COLO668 (cell line): ENCODE results near the gene OR13J1.
"Not testable (repeated sequence)": the region's sequence is repeated elsewhere in the genome, so short reads cannot be mapped to it uniquely, and the experiment has no call there.

Source experiments
- DNase-seq: peaks from one replicate; lab custom pipeline; 2025; ENCODE audit not compliant: unreplicated experiment; lab: John Stamatoyannopoulos, UW

The OR13J1 gene

DNA sequence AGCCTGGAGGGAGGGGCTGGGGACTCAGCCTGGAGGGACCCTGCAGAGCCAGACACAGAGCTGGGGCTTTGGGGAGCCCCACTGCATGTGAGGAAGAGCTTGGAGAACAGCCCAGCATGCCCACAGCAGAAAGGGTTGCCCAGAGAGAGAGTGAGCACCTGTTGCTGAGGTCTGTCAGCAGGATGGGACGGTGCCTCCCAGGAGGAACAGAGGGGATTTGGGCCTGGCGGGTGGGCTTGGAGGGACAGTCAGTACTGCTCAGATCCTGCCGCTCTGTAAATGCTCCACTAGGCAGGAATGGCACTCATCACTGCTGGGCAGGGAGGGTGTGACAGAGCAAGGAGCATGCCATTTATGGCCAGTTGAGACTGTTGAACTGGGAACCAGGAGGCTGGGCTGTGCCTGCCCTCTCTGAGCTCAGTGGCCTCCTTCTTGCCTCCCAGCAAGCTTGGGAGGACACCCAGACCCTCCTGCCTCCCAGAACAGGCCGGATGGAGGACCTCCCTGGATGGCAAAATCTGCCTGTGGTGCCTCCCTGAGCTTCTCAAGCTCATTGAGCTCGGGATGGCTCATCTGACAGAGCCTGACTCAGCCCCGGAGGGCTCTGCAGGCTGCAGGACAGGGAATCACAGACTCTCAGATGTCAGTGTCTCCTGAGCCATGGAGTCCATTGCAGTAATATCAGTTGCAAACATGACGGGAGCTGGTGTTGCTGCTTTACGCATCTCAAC lies 35.0 kb upstream of the OR13J1 start:
- no peak for DNase-seq

- no peak for DNase-seq
Observed at GRCh38 chr9:35904338-35904737, 34.1 kb upstream of the OR13J1 start.

- peak; percentile 12 for DNase-seq
Observed at GRCh38 chr9:35903049-35903448, 32.8 kb upstream of the OR13J1 start.

DNA sequence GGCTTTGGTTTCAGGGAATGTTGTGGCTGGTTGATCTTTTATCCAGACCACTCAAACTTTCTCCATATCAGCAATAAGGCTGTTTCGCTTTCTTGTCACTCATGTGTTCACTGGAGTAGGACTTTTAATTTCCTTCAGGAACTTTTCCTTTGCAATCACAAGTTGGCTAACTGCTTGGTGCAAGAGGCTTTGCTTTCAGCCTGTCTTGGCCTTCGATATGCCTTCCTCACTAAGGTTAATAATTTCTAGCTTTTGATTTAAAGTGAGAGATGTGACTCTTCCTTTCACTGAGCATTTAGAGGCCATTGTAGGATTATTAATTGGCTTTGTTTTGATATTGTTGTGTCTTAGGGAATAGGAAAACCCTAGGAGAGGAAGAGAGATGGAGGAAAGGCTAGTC lies 28.8 kb upstream of the OR13J1 start:
- DNase-seq: no peak

DNA sequence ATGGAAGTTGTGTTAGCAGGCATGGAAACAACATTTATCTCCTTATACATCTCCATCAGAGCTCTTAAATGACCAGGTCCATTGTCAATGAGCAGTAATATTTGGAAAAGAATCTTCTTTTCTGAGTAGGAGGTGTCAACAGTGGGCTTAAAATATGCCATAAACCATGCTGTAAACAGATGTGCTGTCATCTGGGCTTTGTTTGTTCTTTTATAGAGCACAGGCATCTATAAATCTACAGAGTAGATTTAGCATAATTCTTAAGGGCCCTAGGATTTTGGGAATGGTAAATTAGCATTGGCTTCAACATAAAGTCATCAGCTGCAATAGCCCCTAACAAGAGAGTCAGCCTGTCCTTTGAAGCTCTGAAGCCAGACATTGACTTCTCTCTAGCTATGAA lies 28.1 kb upstream of the OR13J1 start:
- DNase-seq: no peak

GRCh38 chr9:35897376-35898099 lies 27.3 kb upstream of the OR13J1 start:
- not testable (repeated sequence) for DNase-seq

- no peak for DNase-seq
Observed at GRCh38 chr9:35896570-35896969, 26.4 kb upstream of the OR13J1 start.

DNA sequence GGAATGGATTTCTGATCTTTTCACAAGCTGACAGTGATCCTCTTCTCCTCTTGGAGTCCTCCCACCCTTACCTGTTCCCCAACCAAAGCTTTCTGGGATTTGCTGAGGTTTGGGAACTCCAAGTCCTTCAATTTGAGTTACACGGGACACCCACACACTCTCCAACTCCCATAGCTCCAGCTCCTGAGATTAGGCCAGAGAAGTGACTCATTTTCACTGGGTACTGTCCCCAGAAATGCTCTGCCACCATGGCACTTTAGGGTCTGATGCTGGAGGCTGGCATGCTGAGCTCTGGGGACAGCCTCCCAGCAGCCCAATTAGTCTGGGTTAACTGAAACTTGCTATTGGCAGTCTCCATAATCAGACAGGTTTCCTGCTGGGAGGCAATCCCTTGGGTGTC lies 21.9 kb upstream of the OR13J1 start:
- DNase-seq: no peak

- DNase-seq: no peak
Observed at GRCh38 chr9:35891646-35892045, 21.4 kb upstream of the OR13J1 start.

DNA sequence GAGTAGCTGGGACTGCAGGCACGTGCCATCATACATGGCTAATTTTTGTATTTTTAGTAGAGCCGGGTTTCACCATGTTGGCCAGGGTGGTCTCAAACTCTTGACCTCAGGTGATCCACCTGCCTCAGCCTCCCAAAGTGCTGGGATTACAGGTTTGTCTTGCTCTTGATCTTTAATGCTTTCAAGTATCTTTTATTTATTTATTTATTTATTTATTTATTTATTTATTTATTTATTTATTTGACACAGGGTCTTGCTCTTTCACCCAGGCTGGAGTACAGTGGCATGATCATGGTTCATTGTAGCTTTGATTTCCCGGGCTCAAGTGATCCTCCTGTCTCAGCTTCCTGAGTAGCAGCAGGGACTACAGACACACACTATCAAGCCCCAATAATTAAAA lies 14.7 kb upstream of the OR13J1 start:
- DNase-seq: not testable (repeated sequence)

- no peak for DNase-seq
Observed at GRCh38 chr9:35882996-35883395, 12.8 kb upstream of the OR13J1 start.

GRCh38 chr9:35882263-35882848 lies 12.2 kb upstream of the OR13J1 start:
- DNase-seq: peak; percentile 80

- DNase-seq: no peak
Observed at GRCh38 chr9:35872505-35872904, 2.3 kb upstream of the OR13J1 start.

GRCh38 chr9:35871545-35871944 lies 1.3 kb upstream of the OR13J1 start:
- no peak for DNase-seq

DNA sequence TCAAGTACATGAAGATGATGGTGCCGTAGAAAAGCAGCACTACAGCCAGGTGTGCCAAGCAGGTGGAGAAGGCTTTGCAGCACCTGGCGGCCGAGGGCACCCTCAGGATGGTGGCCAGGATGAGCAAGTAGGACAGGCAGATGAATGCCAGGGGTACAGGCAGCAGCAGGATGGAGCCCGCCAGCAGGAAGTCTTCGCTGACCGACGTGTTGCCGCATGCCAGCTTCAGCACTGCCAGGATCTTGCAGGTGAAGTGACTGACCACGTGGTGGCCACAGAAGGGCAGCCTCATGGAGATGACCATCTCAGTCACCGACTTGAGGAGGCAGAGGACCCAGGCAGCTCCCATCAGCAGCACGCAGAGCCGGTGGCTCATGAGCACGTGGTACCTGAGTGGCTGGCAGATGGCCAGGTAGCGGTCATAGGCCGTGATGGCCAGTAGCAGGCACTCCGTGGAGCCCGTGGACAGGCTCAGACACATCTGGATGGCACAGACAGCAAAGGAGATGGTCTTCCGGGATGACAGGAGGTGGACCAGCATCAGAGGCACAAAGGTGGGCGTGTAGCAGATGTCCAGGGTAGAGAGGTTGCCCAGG lies 482 bp downstream of the OR13J1 start:
- DNase-seq: no peak

- DNase-seq: no peak
Observed at GRCh38 chr9:35868933-35869332, 1.3 kb downstream of the OR13J1 start.

DNA sequence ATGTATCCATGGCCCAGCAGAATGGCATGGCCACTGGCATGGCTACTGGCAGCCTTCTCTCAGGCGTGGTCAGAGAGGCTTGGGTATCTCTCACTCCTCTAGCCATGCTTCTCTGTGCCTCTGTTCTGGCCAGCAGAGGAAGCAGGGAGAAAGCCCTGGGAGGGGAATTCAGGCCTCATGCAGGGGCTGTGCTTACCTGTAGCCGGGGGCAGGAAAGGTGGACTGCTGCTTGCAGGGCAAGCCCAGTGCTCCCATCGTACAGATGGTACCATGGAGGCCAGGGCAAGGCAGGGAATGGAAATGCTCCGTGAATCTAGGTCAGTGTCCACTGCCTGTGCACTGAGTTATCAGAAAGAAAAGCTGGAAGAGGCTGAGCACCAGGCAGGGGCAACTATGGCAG lies 2.7 kb downstream of the OR13J1 start:
- DNase-seq: no peak

DNA sequence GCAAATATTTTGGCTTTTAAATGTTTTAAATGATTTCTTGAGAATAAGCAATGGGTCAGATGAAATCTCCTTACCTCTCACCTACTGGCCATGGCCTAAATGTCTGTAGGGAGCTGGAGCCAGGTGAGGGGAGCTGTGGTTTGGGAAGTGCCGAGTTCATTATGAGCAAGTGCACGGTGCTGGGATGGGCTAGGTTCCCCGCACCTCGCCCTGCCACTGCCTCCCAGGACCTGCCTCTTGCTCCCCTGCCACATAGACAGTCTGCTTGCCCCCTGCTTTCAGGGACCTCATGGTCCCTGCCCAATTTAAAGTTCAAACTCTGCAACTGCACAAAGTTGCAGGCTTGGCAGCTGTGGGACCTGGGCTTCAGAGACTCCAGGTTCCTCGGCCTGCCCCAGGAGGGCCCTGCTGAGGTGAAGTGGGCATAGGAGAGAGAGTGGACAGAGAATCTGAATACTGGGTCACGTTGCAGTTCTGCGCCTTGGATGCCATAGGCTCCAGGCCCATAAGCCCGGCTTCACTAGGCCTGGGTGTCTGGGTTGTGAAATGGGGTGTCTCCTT lies 5.4 kb downstream of the OR13J1 start:
- no peak for DNase-seq

DNA sequence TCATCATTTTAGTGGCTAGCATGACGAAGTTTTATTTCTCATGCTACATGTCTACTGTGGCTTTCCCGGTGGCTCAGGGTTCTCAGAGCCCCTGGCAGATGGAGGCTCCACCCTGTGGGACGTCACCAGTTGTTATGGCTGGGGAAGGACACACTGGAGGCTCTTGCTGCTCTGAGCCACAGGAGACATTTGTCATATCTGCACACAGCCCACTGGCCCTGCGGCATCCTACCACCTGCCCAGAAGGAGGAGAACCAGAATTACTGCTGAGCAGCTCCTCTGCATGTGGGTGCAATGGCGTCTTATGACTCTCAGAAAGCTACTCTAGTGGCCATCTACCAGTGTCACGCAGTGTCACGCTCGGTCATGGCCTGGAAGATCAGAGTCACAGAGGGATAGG lies 6.6 kb downstream of the OR13J1 start:
- no peak for DNase-seq

GRCh38 chr9:35862328-35862727 lies 7.9 kb downstream of the OR13J1 start:
- DNase-seq: no peak

DNA sequence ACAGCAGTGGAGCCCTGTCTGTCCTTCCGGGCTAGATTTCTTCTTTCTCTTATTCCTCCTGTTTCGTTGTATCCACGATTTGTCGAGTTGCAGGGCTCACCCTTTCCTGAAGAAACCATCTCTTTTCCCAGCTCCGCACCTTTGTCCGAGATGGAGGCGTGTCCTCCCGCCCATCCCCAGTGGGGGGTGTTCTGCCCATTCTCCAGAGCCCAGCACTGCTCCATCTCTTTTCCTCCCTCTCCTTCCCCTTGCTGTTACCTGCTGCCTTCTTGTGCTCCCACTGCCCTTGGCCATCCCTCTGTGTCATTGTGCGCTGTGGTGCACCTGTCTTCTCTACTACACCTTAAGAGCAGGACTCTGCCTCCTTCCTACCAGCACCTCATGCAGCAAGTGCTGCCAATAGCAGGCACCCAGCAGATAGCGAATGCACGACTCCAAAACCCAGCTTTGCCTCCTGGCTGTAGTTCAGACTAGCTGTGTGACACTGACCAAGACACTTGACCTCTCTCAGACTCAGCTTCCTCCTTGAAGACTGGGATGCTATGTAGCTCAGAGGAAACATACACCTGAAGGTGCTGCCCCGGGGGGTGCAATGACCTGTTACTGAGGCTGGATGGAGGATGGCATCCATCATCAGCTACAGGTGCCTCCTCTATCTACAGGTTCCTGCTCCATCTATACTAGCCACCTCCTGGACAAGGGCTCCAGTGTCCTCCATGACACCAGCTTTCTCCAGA lies 8.9 kb downstream of the OR13J1 start:
- no peak for DNase-seq
